Glomerular visceral epithelial cell (primary cell): ENCODE results near the gene SWSAP1.
"Not testable (repeated sequence)": the region's sequence is repeated elsewhere in the genome, so short reads cannot be mapped to it uniquely, and the experiment has no call there.

Source experiments
- DNase-seq: peaks from one replicate; pipeline ENCODE4 v3.0.0-alpha.2; 2016; ENCODE audit errors: extremely low spot score

SWSAP1 gene, protein sequence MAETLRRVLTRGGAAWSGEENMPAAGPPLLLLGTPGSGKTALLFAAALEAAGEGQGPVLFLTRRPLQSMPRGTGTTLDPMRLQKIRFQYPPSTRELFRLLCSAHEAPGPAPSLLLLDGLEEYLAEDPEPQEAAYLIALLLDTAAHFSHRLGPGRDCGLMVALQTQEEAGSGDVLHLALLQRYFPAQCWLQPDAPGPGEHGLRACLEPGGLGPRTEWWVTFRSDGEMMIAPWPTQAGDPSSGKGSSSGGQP

DNA sequence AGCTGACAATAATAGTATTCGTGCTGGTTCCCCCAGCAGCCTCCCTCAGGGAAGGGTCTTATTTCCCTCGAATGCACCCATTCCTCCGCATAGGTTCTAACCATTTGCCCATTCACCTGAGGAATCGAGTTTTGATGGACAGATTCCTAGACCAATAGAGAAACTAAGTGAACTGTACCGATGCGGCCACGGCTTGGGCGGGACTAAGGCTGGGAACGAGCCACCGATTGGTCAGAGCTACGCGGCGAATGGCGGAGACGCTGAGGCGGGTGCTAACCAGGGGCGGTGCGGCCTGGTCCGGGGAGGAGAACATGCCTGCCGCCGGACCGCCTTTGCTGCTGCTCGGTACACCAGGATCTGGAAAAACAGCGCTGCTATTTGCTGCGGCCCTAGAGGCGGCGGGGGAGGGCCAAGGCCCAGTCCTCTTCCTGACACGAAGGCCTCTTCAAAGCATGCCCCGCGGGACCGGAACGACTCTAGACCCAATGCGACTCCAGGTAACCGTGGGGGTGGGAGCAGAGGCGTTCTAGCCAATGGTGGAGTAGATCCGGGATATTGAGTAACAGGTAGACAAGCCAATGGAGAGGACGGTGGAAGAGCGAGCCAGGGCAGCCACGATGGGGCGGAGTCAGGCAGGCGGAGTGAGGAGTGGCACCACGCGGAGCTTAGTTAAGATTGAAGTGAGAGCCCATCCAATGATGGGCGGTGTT is at the start of gene SWSAP1:
Gene SWSAP1 (plus strand): TSS at position 234 of the 710 bp plus-strand sequence. CDS start 15 bp downstream, at position 249.
- DNase-seq, result peak; percentile 100

DNA sequence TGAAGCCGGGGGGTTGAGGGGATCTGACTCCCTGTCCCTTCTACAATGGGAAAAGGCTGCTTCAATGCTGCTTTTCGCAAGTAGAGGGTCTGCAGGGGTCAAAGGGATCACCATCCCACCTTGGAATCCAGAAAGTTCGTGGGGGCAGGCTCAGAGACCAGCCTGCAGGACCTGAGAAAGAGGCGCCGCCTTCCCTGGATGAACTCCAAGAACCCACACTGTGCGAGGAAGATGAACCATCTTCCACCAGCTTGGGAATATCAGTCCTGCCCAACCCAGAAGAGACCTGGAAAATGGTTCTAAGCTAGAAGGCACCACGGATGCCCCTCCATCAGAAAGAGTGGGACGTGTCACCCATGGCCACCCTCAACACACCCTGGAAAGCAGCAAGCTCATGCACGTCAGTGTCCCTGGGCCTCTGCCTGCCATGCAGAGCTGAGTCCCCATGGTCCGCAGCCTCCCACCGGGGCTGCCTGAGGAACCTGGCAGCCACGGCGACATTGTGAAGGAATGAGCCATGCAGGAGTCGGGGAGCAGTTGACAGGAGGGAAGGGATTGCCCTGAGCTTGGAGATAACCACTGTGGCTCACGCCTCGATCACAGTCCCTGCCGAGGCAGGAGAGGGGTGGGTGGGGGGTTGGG is 49.6 kb upstream of the SWSAP1 start:
- DNase-seq, result no peak

DNA sequence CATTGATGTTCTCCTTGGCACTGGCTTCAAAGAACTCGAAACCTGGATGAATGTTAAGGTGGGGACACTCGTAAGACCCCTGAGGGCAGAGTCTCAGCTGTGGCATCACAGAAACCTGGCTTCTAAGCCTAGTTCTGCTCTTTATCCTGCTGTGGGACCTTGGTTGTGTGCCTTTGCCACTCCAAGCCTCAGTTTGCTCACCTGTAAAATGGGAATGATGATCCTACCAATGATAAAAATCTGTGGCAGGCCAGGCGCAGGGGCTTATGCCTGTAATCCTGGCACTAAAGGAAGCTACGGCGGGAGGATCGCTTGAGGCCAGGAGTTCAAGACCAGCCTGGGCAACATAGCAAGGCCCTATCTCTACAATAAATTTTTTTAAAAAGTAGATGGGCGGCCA is 48.9 kb upstream of the SWSAP1 start:
- DNase-seq, result no peak

DNA sequence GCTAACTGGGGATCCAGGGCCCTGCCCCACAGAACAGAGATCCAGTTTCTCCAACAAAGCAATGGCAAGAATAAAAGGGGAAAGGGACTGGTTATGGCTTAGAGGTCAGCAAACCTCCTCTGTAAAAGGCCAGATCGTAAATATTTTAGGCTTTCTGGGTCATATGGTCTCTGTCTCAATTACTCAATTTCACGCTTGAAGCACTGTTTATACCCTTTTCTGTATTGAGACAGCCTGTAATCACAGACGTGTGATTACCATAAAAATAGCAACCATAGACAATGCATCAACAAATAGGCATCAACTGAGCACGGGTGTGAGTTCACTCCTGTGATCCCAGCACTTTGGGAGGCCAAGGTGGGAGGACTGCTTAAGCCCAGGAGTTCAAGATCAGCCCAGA is 44.3 kb upstream of the SWSAP1 start:
- DNase-seq, result no peak

DNA sequence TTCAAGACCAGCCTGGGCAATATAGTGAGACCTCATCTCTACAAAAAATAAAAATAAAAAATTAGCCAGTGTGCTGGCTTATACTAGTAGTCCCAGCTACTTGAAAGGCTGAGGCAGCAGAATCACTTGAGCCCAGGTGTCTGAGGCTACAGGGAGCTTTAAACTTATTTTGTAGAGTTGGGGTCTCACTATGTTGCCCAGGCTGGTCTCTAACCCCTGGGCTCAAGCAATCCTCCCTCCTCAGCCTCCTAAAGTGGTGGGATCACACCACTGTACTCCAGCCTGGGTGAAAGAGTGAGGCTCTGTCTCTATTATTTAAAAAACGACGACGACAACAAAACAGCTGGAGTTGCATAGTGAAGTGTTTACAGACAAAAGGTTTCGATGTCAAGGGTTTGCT is 43.0 kb upstream of the SWSAP1 start:
- DNase-seq, result no peak

DNA sequence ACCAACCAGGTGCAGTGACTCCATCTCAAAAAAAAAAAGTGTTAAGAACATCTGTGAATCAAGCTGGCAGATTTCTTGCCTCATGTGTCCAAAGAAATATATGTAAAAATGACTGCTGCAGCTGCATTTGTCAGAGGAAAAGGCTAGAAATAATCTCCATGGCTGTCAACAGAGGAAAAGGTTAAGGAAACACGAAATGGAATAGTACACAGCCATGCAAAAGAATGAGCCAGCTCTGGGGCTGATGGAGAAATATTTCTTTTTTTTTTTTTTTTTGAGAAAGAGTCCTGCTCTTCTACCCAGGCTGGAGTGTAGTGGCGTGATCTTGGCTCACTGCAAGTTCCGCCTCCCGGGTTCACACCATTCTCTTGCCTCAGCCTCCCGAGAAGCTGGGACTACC is 41.6 kb upstream of the SWSAP1 start:
- no peak for DNase-seq

DNA sequence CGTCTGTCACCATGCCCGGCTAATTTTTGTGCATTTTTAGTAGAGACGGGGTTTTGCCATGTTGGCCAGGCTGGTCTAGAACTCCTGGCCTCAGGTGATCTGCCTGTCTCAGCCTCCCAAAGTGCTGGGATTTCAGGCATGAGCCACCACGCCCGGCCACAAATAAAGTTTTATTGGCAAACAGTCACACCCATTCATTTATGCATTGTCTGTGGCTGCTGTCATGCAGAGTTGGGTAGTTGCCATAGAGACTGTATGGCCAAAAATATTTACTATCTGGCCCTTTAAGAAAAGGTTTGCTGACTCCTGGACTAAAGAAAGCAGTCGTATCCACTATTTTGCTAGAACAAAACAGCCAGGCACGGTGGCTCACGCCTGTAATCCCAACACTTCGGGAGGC is 40.6 kb upstream of the SWSAP1 start:
- not testable (repeated sequence) for DNase-seq

DNA sequence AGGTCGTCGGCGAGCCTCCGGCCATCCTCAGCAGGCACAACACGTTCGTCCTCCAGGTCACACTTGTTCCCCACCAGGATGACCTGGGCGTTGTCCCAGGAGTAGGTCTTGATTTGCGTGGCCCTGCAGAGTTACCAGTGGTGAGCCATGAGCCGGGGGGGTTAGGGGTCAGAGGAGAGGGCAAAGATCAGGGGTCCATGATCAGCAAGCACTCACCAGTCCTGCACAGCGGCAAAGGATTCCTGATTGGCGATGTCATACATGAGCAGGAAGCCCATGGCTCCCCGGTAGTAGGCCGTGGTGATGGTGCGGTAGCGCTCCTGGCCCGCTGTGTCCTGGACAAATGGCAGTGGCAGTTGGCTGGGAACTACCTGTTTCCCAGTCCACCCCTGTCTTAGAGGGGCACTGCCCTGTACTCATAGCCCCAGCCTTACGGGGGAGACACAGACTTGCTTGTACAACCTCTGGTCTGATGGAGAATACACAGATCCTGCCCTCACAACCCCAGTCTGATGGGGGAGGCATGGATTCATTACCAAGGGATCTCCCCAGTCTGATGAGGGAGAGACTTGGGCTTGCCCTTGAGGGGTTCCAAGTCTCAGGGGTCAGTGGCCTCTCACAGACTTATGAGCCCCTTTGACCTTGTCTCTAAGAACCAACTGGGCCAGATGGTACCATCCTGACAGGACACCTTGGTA is 38.9 kb upstream of the SWSAP1 start:
- DNase-seq, result no peak

DNA sequence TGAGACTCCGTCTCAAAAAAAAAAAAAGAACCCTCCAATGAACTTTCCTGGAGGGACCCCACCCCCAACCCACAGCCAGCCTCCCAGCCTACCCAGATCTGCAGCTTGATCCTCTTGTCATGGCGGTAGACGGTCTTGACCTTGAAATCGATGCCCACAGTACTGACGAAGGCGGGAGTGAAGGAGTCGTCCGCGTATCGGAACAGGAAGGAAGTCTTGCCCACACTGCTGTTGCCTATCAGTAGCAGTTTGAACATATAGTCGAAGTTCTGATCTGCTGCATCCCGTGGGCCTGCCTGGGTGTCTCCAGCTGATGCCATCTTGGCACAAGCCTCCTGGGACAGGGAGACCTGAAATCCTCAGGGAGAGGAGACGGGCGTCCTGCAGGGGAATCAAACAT is 37.4 kb upstream of the SWSAP1 start:
- DNase-seq, result no peak

DNA sequence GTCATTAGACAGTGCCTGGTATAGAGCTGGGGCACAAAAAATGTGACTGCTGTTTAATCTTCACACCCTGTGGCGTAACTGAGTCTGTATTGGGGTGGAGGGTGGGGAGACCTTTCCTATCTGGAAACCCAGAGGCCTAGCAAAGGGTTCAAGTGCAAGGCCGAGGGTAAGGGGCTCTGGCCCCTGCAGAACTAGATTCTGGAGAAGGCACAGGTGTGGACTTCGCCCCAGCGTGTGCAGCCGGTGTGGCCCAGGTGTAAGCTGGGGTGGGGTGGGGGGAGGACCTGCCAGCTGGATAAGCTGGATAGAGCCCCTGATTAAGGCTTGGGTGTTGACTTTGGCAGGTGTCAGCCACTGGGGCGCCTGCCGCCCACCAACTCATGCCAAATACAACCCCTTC is 36.3 kb upstream of the SWSAP1 start:
- DNase-seq, result no peak

DNA sequence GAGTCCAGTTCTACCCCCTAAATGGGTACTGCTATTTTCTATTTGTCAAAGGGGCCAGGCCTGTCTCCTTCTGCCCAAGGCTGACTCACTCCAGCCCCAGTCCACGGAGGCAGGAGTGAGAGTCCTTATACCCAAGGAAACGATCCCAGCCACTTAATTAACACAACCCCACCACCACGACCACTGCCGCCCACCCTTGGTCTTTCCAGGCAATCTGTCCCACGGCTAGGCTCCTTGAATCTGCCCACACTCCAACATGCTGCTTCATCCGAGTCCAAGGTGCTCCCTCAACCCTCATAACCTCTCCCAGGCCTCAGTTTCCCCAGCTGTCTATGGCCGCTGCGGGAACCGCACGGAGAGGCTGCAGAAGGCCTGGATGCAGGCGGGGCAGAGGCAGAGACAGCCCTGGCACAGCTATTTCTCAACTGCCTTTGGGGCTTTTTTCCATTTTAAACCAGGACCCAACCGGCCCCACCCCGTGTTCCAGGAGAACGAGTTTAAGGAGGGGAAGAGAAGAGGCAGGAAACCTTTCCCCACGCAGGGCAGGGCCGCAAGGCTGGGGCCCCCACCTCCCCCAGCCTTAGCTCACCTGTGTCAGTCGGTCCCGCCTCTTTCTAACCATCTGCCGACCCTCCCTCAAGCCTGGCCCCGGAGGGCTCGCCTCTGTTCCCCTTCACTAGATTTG is 35.8 kb upstream of the SWSAP1 start:
- DNase-seq, result no peak

DNA sequence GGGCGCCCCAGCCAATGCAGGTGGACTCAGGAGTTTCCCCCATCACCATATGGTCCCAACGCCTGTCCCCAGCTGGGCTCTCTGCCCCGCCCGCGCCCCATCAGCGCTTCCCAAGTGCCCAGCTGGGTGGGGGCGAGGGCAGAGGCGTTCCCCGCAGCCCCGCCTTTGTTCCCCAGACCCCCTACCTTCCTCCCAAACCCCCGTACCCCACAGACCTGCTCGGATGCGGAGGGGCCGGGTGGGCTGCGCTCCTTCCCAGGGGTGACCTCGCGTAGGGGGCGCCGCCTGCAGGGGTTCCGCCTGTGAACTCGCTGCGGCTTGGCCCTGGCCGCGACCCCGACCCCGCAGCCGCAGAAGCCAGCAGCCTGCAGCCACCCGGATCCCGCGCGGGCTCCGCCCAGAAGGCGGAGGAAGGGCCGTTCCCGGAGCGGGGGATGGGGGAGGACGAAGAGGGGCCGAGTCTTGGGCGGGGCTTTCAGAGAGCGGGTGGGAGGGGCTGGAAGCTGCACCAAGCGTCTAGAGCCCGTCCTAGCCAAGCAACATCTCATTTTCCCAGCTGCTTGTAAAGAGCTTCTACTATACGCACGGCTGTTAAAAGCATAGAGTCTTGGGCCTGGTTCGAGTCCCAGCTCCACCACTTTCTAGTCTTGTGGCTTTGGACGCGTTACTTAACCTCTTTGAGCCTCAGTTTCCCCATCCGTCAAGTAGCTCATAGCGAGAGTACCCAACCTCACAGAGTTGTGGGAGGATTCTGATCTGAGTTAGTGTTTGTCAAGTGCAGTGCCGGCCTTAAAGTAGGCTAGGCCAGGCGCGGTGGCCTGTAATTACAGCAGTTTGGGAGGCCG is 35.0 kb upstream of the SWSAP1 start, which contains the start of gene RAB3D:
Gene RAB3D (minus strand): TSS at position 404 of the 845 bp plus-strand sequence. CDS start 2,258 bp downstream, outside the sequence.
- peak; percentile 78 for DNase-seq

DNA sequence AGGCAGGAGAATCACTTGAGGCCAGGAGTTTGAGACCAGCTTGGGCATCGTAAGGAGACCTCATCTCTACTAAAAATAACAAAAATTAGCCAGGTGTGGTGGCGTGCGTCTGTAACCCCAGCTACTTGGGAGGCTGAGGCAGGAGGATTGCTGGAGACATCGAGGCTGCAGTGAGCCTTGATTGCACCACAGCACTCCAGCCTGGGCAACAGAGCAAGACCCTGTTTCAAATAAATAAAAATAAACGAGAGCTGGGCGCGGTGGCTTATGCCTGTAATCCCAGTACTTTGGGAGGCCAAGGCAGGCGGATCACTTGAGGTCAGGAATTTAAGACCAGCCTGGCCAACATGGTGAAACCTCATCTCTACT is 34.4 kb upstream of the SWSAP1 start:
- not testable (repeated sequence) for DNase-seq

DNA sequence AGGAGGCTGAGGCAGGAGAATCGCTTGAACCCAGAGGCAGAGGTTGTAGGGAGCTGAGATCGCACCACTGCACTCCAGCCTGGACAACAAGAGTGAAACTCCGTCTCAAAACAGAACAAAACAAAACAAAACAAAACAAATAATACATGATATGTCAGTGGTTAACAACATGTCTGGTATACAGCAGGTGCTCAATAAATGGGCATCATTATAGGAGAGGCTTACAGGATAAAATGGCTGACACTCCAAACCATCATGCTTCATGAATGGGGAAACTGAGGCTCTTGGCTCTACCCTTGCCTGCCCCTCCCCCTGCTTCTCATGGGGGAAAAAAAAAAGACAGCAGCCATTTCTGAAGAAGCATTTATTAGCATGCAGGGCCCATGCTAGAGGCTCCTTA is 32.0 kb upstream of the SWSAP1 start:
- no peak for DNase-seq

DNA sequence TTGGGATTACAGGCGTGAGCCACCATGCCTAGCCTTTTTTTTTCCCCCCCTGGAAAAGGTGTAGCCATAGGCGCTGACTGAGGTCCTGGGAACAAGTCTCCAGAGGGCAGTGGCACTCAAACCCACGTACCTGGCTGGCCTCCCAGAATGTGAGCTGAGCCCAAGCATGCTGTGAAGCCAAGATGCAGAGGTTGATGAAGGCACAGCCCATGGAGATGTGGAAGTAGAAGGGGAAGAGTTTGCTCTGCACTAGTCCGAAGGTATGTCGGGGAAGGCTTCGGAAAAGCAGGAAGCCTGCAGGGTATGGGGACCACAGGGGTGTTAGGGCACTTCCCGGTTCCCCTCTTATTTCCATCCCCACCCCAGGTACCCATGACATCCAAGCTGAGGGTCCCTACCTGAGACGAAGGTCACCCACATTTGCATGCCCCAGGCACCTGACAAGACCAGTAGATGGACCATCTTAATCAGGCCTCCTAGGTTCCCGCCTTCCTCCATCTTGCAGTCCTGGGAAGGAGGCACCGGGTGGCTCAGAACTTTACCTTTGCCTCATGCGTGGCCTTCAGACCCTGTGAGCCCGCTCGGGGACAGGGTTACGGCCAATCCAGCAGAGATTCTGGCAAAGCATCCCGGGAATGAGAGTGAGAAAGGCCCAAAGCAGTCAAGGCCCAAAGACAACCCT is 29.2 kb upstream of the SWSAP1 start:
- no peak for DNase-seq

DNA sequence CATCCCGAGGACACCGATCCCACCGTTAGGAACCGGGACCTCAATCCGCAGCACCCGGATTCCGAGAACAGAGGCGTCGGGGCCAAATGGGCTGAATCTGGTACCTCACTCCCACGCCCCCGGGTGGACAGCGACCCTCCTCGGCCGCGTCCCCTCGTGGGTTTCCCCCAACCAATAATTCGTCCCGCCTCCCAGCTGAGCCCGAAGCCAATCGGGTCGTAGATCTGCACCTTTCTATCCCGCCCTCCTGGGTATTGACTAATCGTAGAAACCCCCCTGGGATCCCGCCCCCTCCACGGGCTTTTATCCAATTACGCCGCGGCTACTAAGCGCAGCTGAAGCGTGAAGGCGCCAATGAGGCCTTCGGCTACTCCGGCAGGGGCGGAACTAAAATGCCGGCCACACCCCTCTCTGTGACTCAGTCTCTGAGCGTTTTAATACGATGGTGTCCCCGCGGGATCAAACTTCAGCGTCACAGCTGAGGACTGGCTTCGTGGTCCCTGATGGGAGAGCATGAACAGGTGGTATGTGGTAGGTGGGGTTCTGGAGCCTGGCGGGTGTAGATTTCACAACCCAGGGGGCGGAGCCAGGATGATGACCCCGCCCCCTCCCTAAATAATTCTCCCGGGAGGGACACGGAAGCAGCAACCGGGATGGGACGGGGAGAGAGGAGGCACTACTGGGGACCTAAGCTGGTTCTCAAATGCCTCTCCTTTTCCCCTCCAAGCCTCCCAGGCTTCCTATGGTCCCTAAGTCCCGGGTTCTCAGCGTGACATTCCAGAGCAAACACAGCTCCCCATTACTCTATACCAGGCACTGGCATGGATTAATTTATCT is 28.1 kb upstream of the SWSAP1 start, which contains the start of the genes CCDC159 and TMEM205:
Gene CCDC159 (plus strand): TSS at position 416 of the 837 bp plus-strand sequence. CDS start 88 bp downstream, at position 504.
Gene TMEM205 (minus strand): TSS at position 165 of the 837 bp plus-strand sequence. CDS start 649 bp downstream, outside the sequence.
- DNase-seq, result peak; percentile 99

DNA sequence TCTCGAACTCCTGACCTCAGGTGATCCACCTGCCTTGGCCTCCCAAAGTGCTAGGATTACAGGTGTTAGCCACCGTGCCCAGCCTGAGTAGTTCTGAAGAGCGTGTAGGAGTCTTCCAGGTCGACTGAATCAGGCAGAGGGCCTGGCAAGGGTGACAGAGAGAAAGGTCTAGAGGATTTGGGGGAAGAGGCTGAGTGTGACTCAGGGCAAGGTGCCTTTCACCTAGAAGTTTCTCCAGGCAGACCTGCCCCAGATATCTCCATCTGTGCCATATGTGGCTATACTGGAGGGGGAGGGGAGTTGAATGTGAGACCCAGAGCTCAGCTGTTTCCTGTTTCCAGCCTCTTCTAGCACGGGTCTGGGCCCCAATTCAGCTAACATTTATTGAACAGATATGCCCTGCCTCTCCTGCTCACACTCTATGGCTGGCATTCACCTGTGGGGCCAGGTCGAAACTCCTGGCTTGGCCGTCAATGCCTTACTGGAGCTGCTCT is 26.9 kb upstream of the SWSAP1 start:
- no peak for DNase-seq

DNA sequence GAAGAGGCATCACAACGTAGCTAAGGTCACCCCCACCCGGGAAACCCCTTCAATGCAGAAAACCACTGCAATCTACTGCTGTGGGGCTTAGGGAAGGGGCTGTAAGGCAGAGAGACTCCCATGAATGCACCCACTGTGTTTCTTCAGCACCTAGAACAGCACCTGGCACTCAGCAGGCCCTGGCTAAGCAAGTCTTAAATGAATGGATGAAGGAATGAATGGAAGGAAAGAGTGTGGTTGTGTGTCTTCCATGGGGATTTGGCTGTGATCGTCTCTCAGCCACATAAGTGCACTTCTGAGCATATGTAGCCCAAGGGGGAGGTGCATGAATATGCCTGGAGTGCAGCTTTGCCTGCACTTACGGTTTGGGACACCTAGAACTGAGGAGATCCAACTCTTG is 25.3 kb upstream of the SWSAP1 start:
- DNase-seq, result no peak

DNA sequence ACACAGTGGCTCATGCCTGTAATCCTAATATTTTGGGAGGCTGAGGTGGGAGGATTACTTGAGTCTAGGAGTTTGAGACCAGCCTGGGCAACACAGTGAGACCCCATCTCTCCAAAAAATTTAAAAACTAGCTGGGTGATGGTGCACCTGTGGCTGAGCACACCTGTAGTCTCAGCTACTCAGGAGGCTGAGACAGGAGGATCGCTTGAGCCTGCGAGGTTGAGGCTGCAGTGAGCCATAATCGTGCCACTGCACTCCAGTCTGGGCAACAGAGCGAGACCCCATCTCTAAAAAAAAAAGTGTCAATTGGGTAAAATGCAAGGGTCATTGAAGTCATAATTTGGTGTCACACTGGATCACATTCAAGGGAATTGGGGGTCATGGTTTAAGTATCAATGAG is 20.4 kb upstream of the SWSAP1 start:
- not testable (repeated sequence) for DNase-seq
